GM23248 (cell line): ENCODE results near the gene RTL10. TPM values are rescaled to one million over a fixed set of nuclear protein-coding genes. Genes with fewer than 3 reads are reported as not detected.

Experiments used
- DNase-seq: peaks from one replicate; pipeline ENCODE4 v3.0.0-alpha.2; 2015
- H2AFZ ChIP-seq: fragments of 200-600 bp; sonication (generic); 2 replicates; pipeline ENCODE4 v1.6.1; 2016; ENCODE audit warnings: antibody characterized with exemption
- H3F3A ChIP-seq: fragments of 200-600 bp; sonication (generic); 2 replicates; pipeline ENCODE4 v1.6.1; 2016; ENCODE audit warnings: mild to moderate bottlenecking, antibody characterized with exemption, mixed run types; ENCODE audit not compliant: insufficient read depth
- H3K27ac ChIP-seq: fragments of 200-600 bp; sonication (generic); 2 replicates; pipeline ENCODE4 v1.5.1; 2016; ENCODE audit warnings: mild to moderate bottlenecking
- H3K27me3 ChIP-seq: fragments of 200-600 bp; sonication (generic); replicated peaks from 2 replicates; pipeline ENCODE4 v1.6.1; 2016; ENCODE audit warnings: mild to moderate bottlenecking; ENCODE audit not compliant: insufficient read depth
- H3K36me3 ChIP-seq: fragments of 200-600 bp; sonication (generic); 2 replicates; pipeline ENCODE4 v1.6.1; 2016; ENCODE audit warnings: low read depth, mild to moderate bottlenecking
- H3K4me1 ChIP-seq: fragments of 200-600 bp; sonication (generic); 2 replicates; pipeline ENCODE4 v1.6.1; 2016; ENCODE audit warnings: mild to moderate bottlenecking; ENCODE audit not compliant: insufficient read depth
- H3K4me2 ChIP-seq: fragments of 200-600 bp; sonication (generic); one replicate; pipeline ENCODE4 v1.6.1; 2016; ENCODE audit warnings: mild to moderate bottlenecking; ENCODE audit not compliant: unreplicated experiment
- H3K4me3 ChIP-seq: fragments of 200-600 bp; sonication (generic); 2 replicates; pipeline ENCODE4 v1.5.1; 2016; ENCODE audit warnings: mild to moderate bottlenecking
- H3K79me2 ChIP-seq: fragments of 200-600 bp; sonication (generic); 2 replicates; pipeline ENCODE4 v1.6.1; 2016; ENCODE audit warnings: mild to moderate bottlenecking; ENCODE audit not compliant: insufficient read depth
- H3K9ac ChIP-seq: fragments of 200-600 bp; sonication (generic); 2 replicates; pipeline ENCODE4 v1.6.1; 2016; ENCODE audit warnings: mild to moderate bottlenecking
- H3K9me2 ChIP-seq: fragments of 200-600 bp; sonication (generic); 2 replicates; pipeline ENCODE4 v1.6.1; 2016; ENCODE audit warnings: mixed run types, mild to moderate bottlenecking, moderate library complexity; ENCODE audit not compliant: insufficient read depth
- H3K9me3 ChIP-seq: fragments of 200-600 bp; sonication (generic); one replicate; pipeline ENCODE4 v1.6.1; 2017; ENCODE audit warnings: low read depth
- H4K20me1 ChIP-seq: fragments of 200-600 bp; sonication (generic); 2 replicates; pipeline ENCODE4 v1.6.0; 2016; ENCODE audit not compliant: insufficient read depth
- EZH2 ChIP-seq: fragments of 200-600 bp; sonication (generic); IDR thresholded peaks from 2 replicates; pipeline ENCODE4 v1.6.1; 2018; ENCODE audit warnings: antibody characterized with exemption, mild to moderate bottlenecking; ENCODE audit not compliant: insufficient read depth, poor library complexity, severe bottlenecking
- EZH2phosphoT487 ChIP-seq: fragments of 200-600 bp; sonication (generic); IDR thresholded peaks from 2 replicates; pipeline ENCODE4 v1.6.1; 2018; ENCODE audit warnings: antibody characterized with exemption, moderate library complexity, mild to moderate bottlenecking, low read depth; ENCODE audit not compliant: insufficient read depth
- WGBS, 2 experiments: methylation state at CpG; one replicate each; pipeline ENCODE4 v1.1.6; 2015 to 2017; ENCODE audit warnings: low lambda C conversion rate in 2 of 2, low coverage in 1 of 2; ENCODE audit errors: missing lambda C conversion rate in 2 of 2; 5-methylcytosine and 5-hydroxymethylcytosine counted together
- in situ Hi-C: fragments of 300-500 bp; cut with MboI; formaldehyde crosslinking; loops from 2 replicates; pipeline ENCODE4 v1.15.0; 2020
- polyA plus RNA-seq: library from polyadenylated mRNA; unstranded; fragments of >200 nt; fragmentation: Nextera tagmentation; extraction: Ambion mirVana; gene quantifications from 2 replicates; pipeline ENCODE4 v1.2.1, GENCODE V29; 2016
- total RNA-seq: library from RNA; depleted of rRNA; stranded (reverse); fragments of >200 nt; shearing (Covaris generic); gene quantifications from 2 replicates; pipeline ENCODE4 v1.2.3, GENCODE V29; 2014

The RTL10 gene
- total and polyA plus RNA-seq, 2 experiments from 2014 or later, result 14.2 to 23.8 TPM

- Histone ChIP-seq H3K27me3 (no peaks in the 10 kb centered on the region), H3K9ac (no peak overlapping the region), H3K4me3 (no peak overlapping the region), H3K27ac (no peak overlapping the region), H2AFZ (no peak overlapping the region), H3K36me3 (no peaks in the 10 kb centered on the region), H3K4me2 (no peak overlapping the region), H3K4me1 (no peaks in the 10 kb centered on the region), H4K20me1 (no peaks in the 10 kb centered on the region), H3K79me2 (no peaks in the 10 kb centered on the region), H3K9me2 (0 out of 2 replicates have a peak, but pooled peaks cover 4% of the 10 kb centered on the region), H3F3A (peaks cover 4% of the 10 kb centered on the region; the same call in 1 of the 2 replicates), H3K9me3 (no peaks in the 10 kb centered on the region)
- DNase-seq, result no peak
- 76 to 79% methylated on average over 16 to 19 of the region's 19 CpGs for WGBS, 2 experiments
- TF ChIP-seq EZH2phosphoT487, result no peak
- no peak for TF ChIP-seq EZH2
- in situ Hi-C loops, result no loop called here
Measured at GRCh38 chr22:19871023-19871844, 16.6 kb upstream of the RTL10 start.

DNA sequence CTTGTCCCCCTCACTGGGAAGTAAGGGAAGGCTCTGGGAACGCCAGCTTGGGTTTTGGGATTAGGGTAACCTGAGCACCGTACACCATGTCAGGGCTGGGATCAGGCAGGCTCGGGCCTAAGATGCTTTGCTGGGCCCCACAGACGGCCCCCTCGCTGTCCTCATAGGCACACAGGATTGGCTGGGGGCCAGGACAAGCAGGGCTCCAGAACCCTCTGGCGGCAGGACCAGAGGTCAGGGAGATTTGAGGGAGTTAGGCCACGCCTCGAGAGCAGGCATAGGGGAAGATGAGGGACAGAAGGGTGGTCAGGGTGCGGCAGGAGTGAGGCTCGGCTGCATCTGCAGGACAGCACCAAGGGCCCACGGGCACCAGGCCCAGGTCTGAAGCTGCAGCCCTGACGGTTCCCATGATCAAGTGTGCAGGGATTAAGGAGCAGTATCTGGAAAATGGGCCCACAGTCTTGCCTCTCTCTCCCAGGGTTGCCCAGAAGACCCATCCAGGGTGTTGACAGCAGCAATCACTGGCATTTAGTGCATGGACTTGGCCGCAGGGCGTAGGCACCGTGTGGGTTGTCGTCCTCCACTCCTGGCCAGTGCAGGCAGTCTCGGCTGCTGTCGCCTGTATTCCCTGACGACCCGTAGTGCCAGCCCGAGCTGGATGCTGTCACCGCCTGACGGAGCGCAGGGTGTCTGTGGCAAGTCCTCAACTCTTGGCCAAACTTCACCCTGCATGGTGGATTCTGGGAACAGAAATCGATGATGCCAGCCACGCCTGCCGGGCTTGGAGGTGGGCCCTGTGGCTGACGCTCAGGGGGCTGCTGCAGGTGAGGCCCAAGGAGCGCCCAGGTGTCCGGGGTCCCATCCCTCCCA, 15.7 kb upstream of the RTL10 start:
- no peak for DNase-seq
- Histone ChIP-seq H3K27me3 (no peaks in the 10 kb centered on the region), H3K9me2 (0 out of 2 replicates have a peak, but pooled peaks cover 4% of the 10 kb centered on the region), H4K20me1 (no peaks in the 10 kb centered on the region), H3K4me1 (no peaks in the 10 kb centered on the region), H3K4me3 (no peak overlapping the region), H3K79me2 (no peaks in the 10 kb centered on the region), H3K9me3 (no peaks in the 10 kb centered on the region), H3K9ac (no peak overlapping the region), H3K27ac (no peak overlapping the region), H2AFZ (no peak overlapping the region), H3F3A (peaks cover 4% of the 10 kb centered on the region; the same call in 1 of the 2 replicates), H3K36me3 (no peaks in the 10 kb centered on the region), H3K4me2 (no peak overlapping the region)
- TF ChIP-seq EZH2, result no peak
- no peak for TF ChIP-seq EZH2phosphoT487
- 91 to 92% methylated on average over 30 of the region's 30 CpGs for WGBS, 2 experiments
- in situ Hi-C loops, result no loop called here

DNA sequence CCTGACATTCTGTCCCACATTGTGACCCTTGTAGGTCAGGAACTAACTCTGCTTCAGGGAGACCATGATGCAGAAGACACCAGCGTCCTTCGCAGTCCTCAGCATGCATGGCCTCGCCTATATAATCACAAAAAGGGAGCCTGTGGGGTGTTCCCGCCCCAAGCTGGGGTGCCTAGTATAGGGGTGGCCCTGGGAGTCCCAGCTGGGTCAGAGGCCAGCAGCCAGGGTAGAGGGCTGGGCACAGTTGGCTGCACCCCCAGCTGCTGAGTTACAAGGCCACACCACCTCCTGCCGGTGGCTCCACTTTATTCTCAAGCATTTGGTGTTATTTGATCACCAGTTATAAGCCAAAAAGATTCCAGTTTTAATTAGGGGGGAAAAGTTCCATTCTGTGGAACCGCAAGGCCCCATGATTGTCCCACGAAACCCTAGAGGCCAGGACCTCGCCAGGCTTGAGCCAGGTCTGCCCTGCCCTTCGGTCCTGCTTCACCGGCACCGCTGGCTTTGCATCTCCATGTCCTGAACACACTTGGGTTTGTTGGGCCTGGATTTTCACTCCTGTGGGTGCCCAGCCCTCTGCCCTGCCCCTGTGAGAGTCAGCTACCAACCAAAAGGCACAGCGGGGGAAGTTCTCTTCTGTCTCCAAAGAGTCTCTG, 15.0 kb upstream of the RTL10 start:
- Histone ChIP-seq H4K20me1 (no peaks in the 10 kb centered on the region), H3K9ac (no peak overlapping the region), H3K27me3 (no peaks in the 10 kb centered on the region), H3K9me2 (0 out of 2 replicates have a peak, but pooled peaks cover 4% of the 10 kb centered on the region), H3K79me2 (no peaks in the 10 kb centered on the region), H3F3A (peaks cover 4% of the 10 kb centered on the region; the same call in 1 of the 2 replicates), H3K9me3 (no peaks in the 10 kb centered on the region), H2AFZ (no peak overlapping the region), H3K27ac (no peak overlapping the region), H3K4me3 (no peak overlapping the region), H3K4me2 (no peak overlapping the region), H3K4me1 (no peaks in the 10 kb centered on the region), H3K36me3 (no peaks in the 10 kb centered on the region)
- TF ChIP-seq EZH2phosphoT487, result no peak
- WGBS, 2 experiments, result 96 to 100% methylated on average over 12 of the region's 12 CpGs
- no peak for DNase-seq
- in situ Hi-C loops, result no loop called here

DNA sequence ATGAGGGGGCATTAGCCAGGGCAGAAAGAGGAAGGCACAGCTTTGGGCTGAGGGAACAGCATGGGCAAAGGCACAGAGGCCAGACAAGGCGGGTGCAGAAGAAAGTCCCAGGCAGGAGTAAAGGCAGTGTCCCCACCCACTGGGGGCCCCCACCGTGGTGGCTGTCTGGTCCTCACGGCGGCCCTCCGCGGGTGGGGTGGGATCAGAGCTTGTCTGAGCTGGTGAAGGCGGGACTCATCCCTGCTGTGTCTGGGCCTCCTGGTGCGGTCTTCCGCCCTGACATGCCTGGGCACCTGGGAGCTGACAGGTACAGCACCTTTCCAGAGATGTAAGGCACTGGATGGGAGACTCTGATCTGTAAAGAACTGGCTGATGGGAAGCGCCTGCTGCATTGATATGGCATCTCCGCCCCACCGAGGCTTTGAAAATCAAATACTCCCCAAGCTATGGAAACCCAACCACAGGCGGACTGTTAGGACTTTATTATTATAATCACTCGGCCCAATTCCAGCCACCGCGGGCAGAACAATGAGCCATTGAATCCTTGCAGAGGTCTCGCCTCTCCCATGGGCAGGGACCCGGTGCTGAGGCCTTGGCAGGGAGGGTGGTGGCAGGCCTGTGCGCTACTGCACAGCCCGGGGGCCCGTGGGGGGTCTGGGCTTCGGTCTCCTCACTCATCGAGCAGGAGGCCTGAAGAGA, 14.2 kb upstream of the RTL10 start:
- 81 to 87% methylated on average over 23 of the region's 23 CpGs for WGBS, 2 experiments
- peaks cover 4% of the 10 kb centered on the region; the same call in 1 of the 2 replicates for H3F3A ChIP-seq
- no peaks in the 10 kb centered on the region for H3K27me3 ChIP-seq
- TF ChIP-seq EZH2 (no peak), EZH2phosphoT487 (no peak)
- H3K4me3 ChIP-seq, result no peak overlapping the region
- no peaks in the 10 kb centered on the region for H3K36me3 ChIP-seq
- in situ Hi-C loops, result no loop called here
- no peaks in the 10 kb centered on the region for H3K4me1 ChIP-seq
- no peaks in the 10 kb centered on the region for H3K9me3 ChIP-seq
- H4K20me1 ChIP-seq, result no peaks in the 10 kb centered on the region
- H3K4me2 ChIP-seq, result no peak overlapping the region
- DNase-seq, result no peak
- H3K27ac ChIP-seq, result no peak overlapping the region
- no peak overlapping the region for H2AFZ ChIP-seq
- H3K9me2 ChIP-seq, result 0 out of 2 replicates have a peak, but pooled peaks cover 4% of the 10 kb centered on the region
- H3K79me2 ChIP-seq, result no peaks in the 10 kb centered on the region
- no peak overlapping the region for H3K9ac ChIP-seq
